HUES6 (cell line): ENCODE measurements around the gene RLF.

Experiments used
- H3K27ac ChIP-seq: 2 replicates; pipeline ENCODE4 v1.7.0; 2013; ENCODE audit warnings: low read depth, mild to moderate bottlenecking, low read length, inconsistent platforms
- H3K27me3 ChIP-seq: 2 replicates; pipeline ENCODE4 v1.6.1; 2013; ENCODE audit warnings: low read length; ENCODE audit not compliant: control insufficient read depth, insufficient read depth
- H3K36me3 ChIP-seq: 2 replicates; pipeline ENCODE4 v1.6.1; 2013; ENCODE audit warnings: low read length; ENCODE audit not compliant: control insufficient read depth, insufficient read depth
- H3K4me1 ChIP-seq: 2 replicates; pipeline ENCODE4 v1.6.1; 2013; ENCODE audit warnings: low read length; ENCODE audit not compliant: control insufficient read depth, insufficient read depth
- H3K4me3 ChIP-seq: 2 replicates; pipeline ENCODE4 v1.5.1; 2013; ENCODE audit warnings: low read depth, low read length
- H3K9ac ChIP-seq: one replicate; pipeline ENCODE4 v1.6.1; 2013; ENCODE audit warnings: mild to moderate bottlenecking, low read length
- H3K9me3 ChIP-seq: 2 replicates; pipeline ENCODE4 v1.6.1; 2013; ENCODE audit warnings: low read depth, low read length; ENCODE audit not compliant: control insufficient read depth, insufficient read depth

Gene RLF

DNA sequence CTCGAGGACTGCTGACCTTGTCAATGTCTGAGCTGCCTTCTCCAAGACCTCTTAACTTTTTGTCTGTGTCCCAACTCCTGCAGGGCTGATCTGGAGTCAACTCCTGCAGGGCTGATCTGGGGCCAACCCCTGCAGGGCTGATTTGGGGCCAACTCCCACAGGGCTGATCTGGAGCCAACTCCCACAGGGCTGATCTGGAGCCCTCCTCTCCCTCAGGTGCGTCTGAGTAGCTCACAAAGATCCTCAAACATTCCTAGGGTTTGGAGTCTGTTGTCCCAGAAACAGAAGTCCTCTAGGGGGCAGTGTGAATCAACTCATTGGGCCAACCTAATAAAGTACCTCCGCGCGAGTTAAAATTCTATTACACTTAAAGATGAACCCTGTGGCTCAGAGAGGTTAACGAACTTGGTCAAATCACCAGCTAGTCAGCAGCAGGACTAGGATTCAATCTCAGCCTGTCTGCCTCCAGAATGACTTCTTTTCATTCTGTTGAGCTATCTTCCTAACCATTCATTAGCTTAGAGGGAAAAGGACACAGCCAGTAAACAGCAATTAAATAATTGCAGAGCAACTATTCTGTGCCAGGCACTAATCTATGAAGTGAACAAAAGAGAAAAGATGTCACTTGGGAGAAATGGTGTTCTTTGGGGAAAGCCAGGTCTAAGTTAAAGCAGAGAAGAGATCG, 17.2 kb upstream of the RLF start:
- no peak overlapping the region for H3K27ac ChIP-seq
- H3K4me1 ChIP-seq, result peaks cover 10% of the 10 kb centered on the region; the same call in 1 of the 2 replicates
- H3K9ac ChIP-seq, result no peak overlapping the region
- H3K27me3 ChIP-seq, result peaks cover 38% of the 10 kb centered on the region
- H3K36me3 ChIP-seq, result no peaks in the 10 kb centered on the region
- no peak overlapping the region for H3K4me3 ChIP-seq
- no peaks in the 10 kb centered on the region for H3K9me3 ChIP-seq

DNA sequence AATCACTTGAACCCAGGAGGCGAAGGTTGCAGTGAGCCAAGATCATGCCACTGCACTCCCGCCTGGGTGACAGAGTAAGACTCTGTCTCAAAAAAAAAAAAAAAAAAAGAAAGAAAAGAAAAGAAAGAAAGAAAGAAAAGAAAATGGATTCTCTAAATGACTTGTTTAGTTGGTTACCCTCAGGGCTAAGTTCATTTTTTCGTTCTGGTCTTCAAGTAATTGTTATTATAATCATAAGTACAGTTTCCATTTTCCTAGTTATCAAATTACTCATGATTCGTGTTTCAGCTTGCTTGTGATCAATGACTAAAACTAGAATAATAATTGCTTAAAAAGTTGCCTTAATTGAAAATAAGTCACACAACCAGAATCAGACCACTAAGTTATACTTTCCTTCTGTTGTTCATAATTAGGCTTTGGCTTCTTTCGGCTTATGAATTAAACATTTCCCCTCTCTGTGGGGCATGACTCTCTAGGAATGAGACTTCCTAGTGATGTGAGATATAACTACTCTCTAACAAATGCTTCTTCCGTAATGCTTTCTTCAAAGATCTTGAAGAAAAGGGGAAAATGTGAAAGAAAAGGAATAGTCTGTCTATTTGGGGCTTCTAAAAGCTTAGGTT, 9.6 kb upstream of the RLF start:
- Histone ChIP-seq H3K27me3 (peaks cover 14% of the 10 kb centered on the region; the same call in 1 of the 2 replicates), H3K4me3 (no peak overlapping the region), H3K4me1 (no peaks in the 10 kb centered on the region), H3K9me3 (no peaks in the 10 kb centered on the region), H3K27ac (no peak overlapping the region), H3K36me3 (no peaks in the 10 kb centered on the region), H3K9ac (no peak overlapping the region)

DNA sequence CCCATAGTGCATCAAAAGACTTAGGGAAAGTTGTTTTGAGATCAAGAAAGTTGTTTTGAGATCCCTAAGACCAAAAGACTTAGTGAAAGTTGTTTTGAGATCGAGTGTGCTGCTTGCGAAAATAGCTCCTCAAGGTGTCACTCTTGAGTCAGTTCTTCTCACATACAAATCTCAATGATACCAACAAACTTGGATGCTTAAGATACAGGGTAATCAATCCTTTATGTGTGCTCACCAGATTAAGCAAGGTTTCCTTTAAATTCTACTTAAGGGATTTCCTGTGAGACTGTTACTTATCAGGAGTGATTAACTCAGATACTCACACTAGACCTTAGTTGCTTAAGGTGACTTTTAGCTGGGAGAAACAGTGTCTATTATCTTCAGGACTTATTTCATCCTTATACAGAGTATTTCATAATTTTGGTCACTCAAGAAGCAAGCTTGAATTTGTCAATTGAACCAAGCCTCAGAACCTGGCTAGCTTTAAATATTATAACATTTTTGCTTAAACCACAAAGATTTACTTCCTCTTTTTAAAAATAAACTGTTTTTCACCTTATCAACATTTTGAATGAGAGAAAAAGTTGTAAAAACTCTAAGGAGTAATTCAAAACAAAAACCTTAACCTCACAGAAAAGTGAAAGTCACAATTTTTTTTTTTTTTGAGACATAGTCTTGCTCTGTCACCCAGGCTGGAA, 8.0 kb upstream of the RLF start:
- Histone ChIP-seq H3K9ac (no peak overlapping the region), H3K27ac (no peak overlapping the region), H3K9me3 (no peaks in the 10 kb centered on the region), H3K4me3 (no peak overlapping the region), H3K36me3 (no peaks in the 10 kb centered on the region), H3K27me3 (peaks cover 5% of the 10 kb centered on the region; the same call in 1 of the 2 replicates), H3K4me1 (no peaks in the 10 kb centered on the region)

DNA sequence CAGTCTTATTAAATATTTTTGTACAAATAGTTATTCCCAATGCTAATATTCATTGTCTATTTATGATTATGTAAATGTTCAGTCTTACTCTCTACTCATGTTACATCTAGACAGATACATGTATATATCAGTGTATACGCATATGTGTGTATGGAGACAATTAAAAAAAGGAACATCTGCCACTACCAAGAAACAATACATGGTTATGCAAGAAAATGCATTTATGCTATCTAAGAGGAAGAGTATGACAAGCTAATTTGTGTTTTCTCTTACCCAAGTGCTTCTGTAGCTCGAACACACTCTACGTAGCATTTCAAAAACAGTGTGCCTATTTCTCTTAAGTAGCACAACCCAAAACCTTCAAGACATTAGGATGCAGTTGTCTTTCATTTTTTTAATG, 6.1 kb upstream of the RLF start:
- Histone ChIP-seq H3K4me1 (no peaks in the 10 kb centered on the region), H3K4me3 (no peak overlapping the region), H3K36me3 (no peaks in the 10 kb centered on the region), H3K9ac (no peak overlapping the region), H3K9me3 (no peaks in the 10 kb centered on the region), H3K27ac (no peak overlapping the region), H3K27me3 (peaks cover 5% of the 10 kb centered on the region; the same call in 1 of the 2 replicates)

DNA sequence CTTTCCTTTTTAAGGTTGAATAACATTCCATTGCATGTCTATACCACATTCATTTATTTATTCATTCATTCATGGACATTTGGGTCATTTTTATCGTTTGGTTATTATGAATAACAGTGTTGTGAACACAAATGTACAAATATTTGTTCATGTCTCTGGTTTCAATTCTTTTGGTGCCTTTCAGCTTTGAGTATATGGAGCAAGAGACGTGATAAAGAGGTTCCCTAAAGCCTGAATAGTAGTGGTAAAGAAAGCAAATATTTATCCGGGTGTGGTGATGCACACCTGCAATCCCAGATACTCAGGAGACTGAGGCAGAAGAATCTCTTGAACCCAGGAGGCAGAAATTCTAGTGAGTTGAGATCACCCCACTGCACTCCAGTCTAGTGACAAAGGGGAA, 5.3 kb upstream of the RLF start:
- no peak overlapping the region for H3K9ac ChIP-seq
- no peak overlapping the region for H3K27ac ChIP-seq
- H3K27me3 ChIP-seq, result peaks cover 5% of the 10 kb centered on the region; the same call in 1 of the 2 replicates
- no peak overlapping the region for H3K4me3 ChIP-seq
- H3K9me3 ChIP-seq, result no peaks in the 10 kb centered on the region
- H3K4me1 ChIP-seq, result peaks cover 2% of the 10 kb centered on the region; the same call in 1 of the 2 replicates
- H3K36me3 ChIP-seq, result no peaks in the 10 kb centered on the region

DNA sequence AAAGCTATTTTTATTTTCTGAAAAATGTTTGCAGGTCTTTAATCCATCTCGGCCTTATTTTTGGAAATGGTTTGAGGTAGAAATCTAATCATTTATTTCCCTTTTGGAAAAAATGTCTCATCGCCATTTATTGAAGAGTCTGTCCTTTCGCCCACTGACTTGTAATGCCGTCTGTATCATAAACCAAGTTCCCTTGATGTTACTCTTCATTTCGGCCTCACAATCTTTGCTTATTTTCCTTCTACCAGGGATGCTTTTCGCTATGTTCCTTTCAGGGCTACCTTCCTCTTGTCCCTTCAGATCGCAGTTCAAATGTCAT, 422 bp upstream of the RLF start:
- peaks cover 10% of the 10 kb centered on the region; the same call in 1 of the 2 replicates for H3K4me1 ChIP-seq
- no peaks in the 10 kb centered on the region for H3K9me3 ChIP-seq
- H3K9ac ChIP-seq, result peak overlapping the region; percentile 77
- H3K4me3 ChIP-seq, result peak overlapping the region; percentile 86
- H3K36me3 ChIP-seq, result no peaks in the 10 kb centered on the region
- no peak overlapping the region for H3K27ac ChIP-seq
- H3K27me3 ChIP-seq, result peaks cover 5% of the 10 kb centered on the region; the same call in 1 of the 2 replicates

DNA sequence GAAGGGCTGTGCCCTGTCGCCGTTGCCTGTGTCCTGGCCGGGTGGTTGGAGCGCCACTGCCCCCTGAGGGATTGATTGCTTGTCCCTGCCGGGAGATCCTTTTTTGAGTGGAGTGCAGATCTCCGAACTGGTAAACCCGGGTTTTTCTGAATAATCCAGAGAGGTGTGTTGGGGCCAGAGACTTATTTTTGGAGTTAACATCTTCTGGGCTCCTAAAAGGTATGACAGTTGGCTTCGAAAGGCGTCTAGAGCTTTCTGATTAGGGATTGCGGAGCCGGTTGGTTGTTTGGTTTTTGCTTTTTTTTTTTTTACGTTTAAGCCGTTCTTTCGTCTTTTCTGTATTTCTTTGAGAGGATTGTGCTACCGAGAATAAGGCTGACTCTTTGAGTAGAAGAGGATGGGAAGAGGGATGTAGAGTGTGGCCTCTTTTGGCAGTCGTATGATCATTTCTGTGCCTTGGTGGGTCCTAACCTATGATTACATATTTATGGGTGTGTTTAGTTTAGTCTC, 756 bp downstream of the RLF start:
- Histone ChIP-seq H3K4me1 (peaks cover 10% of the 10 kb centered on the region; the same call in 1 of the 2 replicates), H3K27me3 (peaks cover 5% of the 10 kb centered on the region; the same call in 1 of the 2 replicates), H3K9me3 (no peaks in the 10 kb centered on the region), H3K36me3 (no peaks in the 10 kb centered on the region), H3K27ac (peak overlapping the region; percentile 60; the same call in 1 of the 2 replicates), H3K9ac (peak overlapping the region; percentile 96), H3K4me3 (peak overlapping the region; percentile 86)

DNA sequence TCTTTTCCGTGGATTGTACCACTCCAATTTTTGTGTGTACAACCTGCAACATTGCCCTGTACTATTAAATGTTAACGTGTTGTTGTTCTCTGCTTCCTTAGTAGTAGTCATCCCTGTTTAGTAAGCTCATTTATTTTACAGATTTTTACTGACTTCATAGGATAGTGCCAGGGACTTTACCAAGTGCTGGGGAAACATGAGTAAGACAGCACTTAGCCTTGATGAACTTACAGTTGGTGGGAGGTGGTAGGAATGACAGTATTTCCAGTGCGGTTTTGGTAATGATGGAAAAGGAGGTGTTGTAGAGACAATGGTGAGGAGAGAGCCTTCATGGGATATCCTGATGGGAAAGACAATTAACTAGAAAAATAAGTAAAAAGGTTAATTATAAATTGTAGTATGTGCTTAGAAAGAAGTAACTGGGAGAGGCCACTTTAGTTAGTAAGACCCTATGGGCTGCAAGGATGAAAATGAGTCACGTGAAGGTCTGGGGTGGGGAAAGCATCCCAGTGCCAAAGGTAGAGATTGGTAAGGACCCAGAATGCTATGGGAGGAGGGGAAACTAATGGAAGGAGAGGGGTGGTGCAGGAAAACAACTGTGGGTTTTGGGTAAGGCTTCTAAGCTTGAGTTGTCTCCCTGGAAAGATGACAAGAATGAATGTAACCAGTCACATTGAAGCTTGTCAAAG, 1.7 kb downstream of the RLF start:
- Histone ChIP-seq H3K36me3 (no peaks in the 10 kb centered on the region), H3K9me3 (no peaks in the 10 kb centered on the region), H3K4me3 (peak overlapping the region; percentile 86), H3K9ac (no peak overlapping the region), H3K4me1 (peaks cover 10% of the 10 kb centered on the region; the same call in 1 of the 2 replicates), H3K27ac (no peak overlapping the region), H3K27me3 (no peaks in the 10 kb centered on the region)

DNA sequence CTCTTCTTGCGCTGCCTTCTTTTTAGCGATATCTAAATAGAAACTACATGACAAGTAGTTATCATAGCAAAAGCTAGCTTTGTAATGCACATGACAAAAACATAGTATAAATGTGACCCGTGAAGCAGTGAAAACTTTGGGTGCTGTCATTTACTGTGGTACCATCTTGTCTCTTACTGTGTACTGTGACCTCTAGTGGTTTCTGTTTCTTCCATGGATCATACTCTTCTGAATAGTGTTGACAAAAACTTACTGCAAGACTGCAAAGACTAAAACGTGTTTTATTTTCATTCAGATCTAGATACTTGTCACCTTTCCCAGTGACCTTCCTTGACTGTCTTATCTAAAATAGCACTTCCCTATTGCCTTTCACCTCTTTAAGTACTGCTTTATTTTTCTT, 6.1 kb downstream of the RLF start:
- Histone ChIP-seq H3K27me3 (no peaks in the 10 kb centered on the region), H3K4me1 (peaks cover 7% of the 10 kb centered on the region; the same call in 1 of the 2 replicates), H3K27ac (no peak overlapping the region), H3K36me3 (no peaks in the 10 kb centered on the region), H3K9me3 (no peaks in the 10 kb centered on the region), H3K4me3 (no peak overlapping the region), H3K9ac (no peak overlapping the region)

DNA sequence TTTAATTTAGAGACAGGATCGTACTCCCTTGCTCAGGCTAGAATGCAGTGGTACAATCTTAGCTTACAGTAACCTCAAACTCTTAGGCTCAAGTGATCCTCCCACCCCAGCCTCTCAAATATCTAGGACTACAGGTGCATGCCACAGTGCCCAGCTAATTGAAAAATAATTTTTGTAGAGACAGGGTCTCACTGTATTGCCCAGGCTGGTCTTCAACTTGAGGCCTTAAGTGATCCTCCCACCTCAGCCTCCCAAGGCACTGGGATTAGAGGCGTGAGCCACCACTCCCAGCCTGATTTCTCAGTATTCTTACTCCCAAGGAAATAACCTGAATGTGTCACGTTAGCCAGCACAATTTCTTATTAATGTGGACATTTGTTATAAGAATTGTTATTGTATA, 9.8 kb downstream of the RLF start:
- Histone ChIP-seq H3K9ac (no peak overlapping the region), H3K4me3 (no peak overlapping the region), H3K9me3 (no peaks in the 10 kb centered on the region), H3K27me3 (no peaks in the 10 kb centered on the region), H3K36me3 (no peaks in the 10 kb centered on the region), H3K27ac (no peak overlapping the region), H3K4me1 (no peaks in the 10 kb centered on the region)
